ENCODE measurements around the gene PFDN6. TPM values are rescaled to one million over a fixed set of nuclear protein-coding genes. Genes with fewer than 3 reads are reported as not detected.
A peak's percentile ranks its signal among the peaks of the same experiment; 100 is the strongest.

Gene PFDN6
- total and polyA plus RNA-seq, 9 of the 15 experiments (the other 6 are each of a cell fraction or from before 2014, with no cell fraction given), result 6.8 to 475 (median 216) TPM

DNA sequence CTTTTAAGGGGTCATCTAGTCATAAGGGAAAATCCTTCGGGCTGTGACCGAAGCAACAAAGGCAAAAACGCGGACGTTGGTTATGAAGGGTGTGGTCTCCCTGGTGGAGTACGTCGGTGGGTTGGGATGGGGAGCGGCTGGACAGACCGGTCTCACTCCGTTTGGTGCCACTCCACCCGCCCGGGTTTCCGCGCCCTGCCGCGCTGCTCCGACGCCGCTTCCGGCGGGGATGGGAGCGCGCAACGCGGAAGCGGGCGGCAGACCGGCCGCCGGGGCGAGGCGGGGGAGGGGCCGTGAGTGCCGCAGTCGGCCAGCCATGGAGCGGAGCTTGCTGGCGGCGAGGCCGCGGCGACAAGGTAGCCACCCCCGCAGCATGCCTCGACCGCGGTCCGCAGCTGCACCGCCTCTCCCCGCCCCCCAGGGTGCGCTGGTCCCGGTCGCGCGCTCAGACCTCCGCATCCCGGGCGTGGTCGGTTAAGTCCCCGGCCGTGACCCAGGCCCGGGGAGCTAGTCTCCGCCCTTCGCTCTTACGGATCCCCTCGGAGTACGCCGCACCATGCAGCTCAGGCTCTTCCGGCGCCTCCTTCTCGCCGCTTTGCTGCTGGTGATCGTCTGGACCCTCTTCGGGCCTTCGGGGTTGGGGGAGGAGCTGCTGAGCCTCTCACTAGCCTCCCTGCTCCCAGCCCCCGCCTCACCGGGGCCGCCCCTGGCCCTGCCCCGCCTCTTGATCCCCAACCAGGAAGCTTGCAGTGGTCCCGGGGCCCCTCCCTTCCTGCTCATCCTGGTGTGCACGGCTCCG lies 12.3 kb upstream of the PFDN6 start, which contains the start of gene B3GALT4 (continued):
- TF ChIP-seq ZNF449 (CRISPR knock-in tag; IDR thresholded peaks at IDR 0.05) (no peak), ZBTB17 (CRISPR knock-in tag; IDR thresholded peaks at IDR 0.05) (peak; percentile 88), MAZ (CRISPR knock-in tag; conservative IDR thresholded peaks at IDR 0.05 in 1 of 2, IDR thresholded peaks at IDR 0.05 in 1 of 2) (peak; percentile 93 to 97), KLF6 (CRISPR knock-in tag; IDR thresholded peaks at IDR 0.05; ENCODE audit: borderline replicate concordance) (peak; percentile 68; the same call in 1 of the 2 replicates), NELFE (IDR thresholded peaks at IDR 0.05; ENCODE audit: insufficient read depth, insufficient read length) (no peak), ESRRA (IDR thresholded peaks at IDR 0.05; ENCODE audit: borderline replicate concordance, low read depth) (peak; percentile 90), ZNF146 (CRISPR knock-in tag; IDR thresholded peaks at IDR 0.05; ENCODE audit: unreplicated experiment) (no peak), ZNF134 (CRISPR knock-in tag; conservative IDR thresholded peaks at IDR 0.05) (no peak), PHTF2 (CRISPR knock-in tag; IDR thresholded peaks at IDR 0.05) (no peak), FIP1L1 (IDR thresholded peaks at IDR 0.05; ENCODE audit: low read depth, low read length, poor library complexity, severe bottlenecking) (peak; percentile 99), MAFK (IDR thresholded peaks at IDR 0.05; ENCODE audit: low read length) (no peak), ARNT (IDR thresholded peaks at IDR 0.05) (no peak), STAT5B (CRISPR knock-in tag; IDR thresholded peaks at IDR 0.05) (no peak), LCOR (CRISPR knock-in tag; IDR thresholded peaks at IDR 0.05) (peak; percentile 61; the same call in 1 of the 2 replicates), ZBTB12 (CRISPR knock-in tag; IDR thresholded peaks at IDR 0.05) (no peak), RHOXF2B (CRISPR knock-in tag; conservative IDR thresholded peaks at IDR 0.05) (peak; percentile 83; the same call in 1 of the 2 replicates)
- TF ChIP-seq, protein P1, sequence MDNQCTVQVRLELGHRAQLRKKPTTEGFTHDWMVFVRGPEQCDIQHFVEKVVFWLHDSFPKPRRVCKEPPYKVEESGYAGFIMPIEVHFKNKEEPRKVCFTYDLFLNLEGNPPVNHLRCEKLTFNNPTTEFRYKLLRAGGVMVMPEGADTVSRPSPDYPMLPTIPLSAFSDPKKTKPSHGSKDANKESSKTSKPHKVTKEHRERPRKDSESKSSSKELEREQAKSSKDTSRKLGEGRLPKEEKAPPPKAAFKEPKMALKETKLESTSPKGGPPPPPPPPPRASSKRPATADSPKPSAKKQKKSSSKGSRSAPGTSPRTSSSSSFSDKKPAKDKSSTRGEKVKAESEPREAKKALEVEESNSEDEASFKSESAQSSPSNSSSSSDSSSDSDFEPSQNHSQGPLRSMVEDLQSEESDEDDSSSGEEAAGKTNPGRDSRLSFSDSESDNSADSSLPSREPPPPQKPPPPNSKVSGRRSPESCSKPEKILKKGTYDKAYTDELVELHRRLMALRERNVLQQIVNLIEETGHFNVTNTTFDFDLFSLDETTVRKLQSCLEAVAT (IDR thresholded peaks at IDR 0.05), result no peak
- TF ChIP-seq, protein P2, sequence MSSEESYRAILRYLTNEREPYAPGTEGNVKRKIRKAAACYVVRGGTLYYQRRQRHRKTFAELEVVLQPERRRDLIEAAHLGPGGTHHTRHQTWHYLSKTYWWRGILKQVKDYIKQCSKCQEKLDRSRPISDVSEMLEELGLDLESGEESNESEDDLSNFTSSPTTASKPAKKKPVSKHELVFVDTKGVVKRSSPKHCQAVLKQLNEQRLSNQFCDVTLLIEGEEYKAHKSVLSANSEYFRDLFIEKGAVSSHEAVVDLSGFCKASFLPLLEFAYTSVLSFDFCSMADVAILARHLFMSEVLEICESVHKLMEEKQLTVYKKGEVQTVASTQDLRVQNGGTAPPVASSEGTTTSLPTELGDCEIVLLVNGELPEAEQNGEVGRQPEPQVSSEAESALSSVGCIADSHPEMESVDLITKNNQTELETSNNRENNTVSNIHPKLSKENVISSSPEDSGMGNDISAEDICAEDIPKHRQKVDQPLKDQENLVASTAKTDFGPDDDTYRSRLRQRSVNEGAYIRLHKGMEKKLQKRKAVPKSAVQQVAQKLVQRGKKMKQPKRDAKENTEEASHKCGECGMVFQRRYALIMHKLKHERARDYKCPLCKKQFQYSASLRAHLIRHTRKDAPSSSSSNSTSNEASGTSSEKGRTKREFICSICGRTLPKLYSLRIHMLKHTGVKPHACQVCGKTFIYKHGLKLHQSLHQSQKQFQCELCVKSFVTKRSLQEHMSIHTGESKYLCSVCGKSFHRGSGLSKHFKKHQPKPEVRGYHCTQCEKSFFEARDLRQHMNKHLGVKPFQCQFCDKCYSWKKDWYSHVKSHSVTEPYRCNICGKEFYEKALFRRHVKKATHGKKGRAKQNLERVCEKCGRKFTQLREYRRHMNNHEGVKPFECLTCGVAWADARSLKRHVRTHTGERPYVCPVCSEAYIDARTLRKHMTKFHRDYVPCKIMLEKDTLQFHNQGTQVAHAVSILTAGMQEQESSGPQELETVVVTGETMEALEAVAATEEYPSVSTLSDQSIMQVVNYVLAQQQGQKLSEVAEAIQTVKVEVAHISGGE (CRISPR knock-in tag; IDR thresholded peaks at IDR 0.05), result peak in 2 of 3 experiments; percentile 84 to 95; a peak in 5 of 6 replicates

All from K562 (cell line).